GM18873 (cell line): ENCODE measurements around the gene COX11.

ENCODE experiments used
- ATAC-seq: cut with Tn5 transposase; IDR thresholded peaks from one replicate; pipeline ENCODE4 v1.9.1; 2021; ENCODE audit warnings: mild to moderate bottlenecking, moderate library complexity, moderate number of reproducible peaks; ENCODE audit not compliant: unreplicated experiment, low FRiP score

Gene COX11

GRCh38 chr17:54969658-54970572 lies 1.5 kb upstream of the COX11 start:
- no peak for ATAC-seq

GRCh38 chr17:54968988-54969332 lies 506 bp upstream of the COX11 start:
- peak; percentile 28 for ATAC-seq

- peak; percentile 25 for ATAC-seq
Measured at GRCh38 chr17:54967621-54968261, 713 bp downstream of the COX11 start.

- no peak for ATAC-seq
Measured at GRCh38 chr17:54956791-54957190, 11.7 kb downstream of the COX11 start.

GRCh38 chr17:54951286-54951685 lies 17.2 kb downstream of the COX11 start:
- ATAC-seq = no peak

- ATAC-seq = no peak
Measured at GRCh38 chr17:54950116-54950515, 18.3 kb downstream of the COX11 start.

- no peak for ATAC-seq
Measured at GRCh38 chr17:54948380-54948779, 20.1 kb downstream of the COX11 start.

- ATAC-seq = no peak
Measured at GRCh38 chr17:54947396-54947795, 21.1 kb downstream of the COX11 start.

- no peak for ATAC-seq
Measured at GRCh38 chr17:54945671-54946070, 22.8 kb downstream of the COX11 start.

GRCh38 chr17:54945231-54945630 lies 23.2 kb downstream of the COX11 start:
- no peak for ATAC-seq

GRCh38 chr17:54944796-54945195 lies 23.7 kb downstream of the COX11 start:
- ATAC-seq = no peak

GRCh38 chr17:54941285-54941684 lies 27.2 kb downstream of the COX11 start:
- ATAC-seq = no peak

- no peak for ATAC-seq
Measured at GRCh38 chr17:54937426-54937825, 31.0 kb downstream of the COX11 start.

- ATAC-seq = no peak
Measured at GRCh38 chr17:54937018-54937417, 31.4 kb downstream of the COX11 start.

GRCh38 chr17:54935471-54935870 lies 33.0 kb downstream of the COX11 start:
- no peak for ATAC-seq

GRCh38 chr17:54933921-54934320 lies 34.5 kb downstream of the COX11 start:
- no peak for ATAC-seq

- ATAC-seq = no peak
Measured at GRCh38 chr17:54932711-54933110, 35.7 kb downstream of the COX11 start.

- ATAC-seq = no peak
Measured at GRCh38 chr17:54927525-54927924, 40.9 kb downstream of the COX11 start.

- no peak for ATAC-seq
Measured at GRCh38 chr17:54924405-54924804, 44.0 kb downstream of the COX11 start.

GRCh38 chr17:54920819-54921218 lies 47.6 kb downstream of the COX11 start:
- ATAC-seq = no peak

- no peak for ATAC-seq
Measured at GRCh38 chr17:54919425-54919824, 49.0 kb downstream of the COX11 start.

GRCh38 chr17:54916721-54917120 lies 51.7 kb downstream of the COX11 start:
- no peak for ATAC-seq
